ENCODE measurements around the gene MME. TPM values are rescaled to one million over a fixed set of nuclear protein-coding genes. Genes with fewer than 3 reads are reported as not detected.

Gene MME
- total RNA-seq, 1 donor from 2014 or later, result 83.5 TPM

DNA sequence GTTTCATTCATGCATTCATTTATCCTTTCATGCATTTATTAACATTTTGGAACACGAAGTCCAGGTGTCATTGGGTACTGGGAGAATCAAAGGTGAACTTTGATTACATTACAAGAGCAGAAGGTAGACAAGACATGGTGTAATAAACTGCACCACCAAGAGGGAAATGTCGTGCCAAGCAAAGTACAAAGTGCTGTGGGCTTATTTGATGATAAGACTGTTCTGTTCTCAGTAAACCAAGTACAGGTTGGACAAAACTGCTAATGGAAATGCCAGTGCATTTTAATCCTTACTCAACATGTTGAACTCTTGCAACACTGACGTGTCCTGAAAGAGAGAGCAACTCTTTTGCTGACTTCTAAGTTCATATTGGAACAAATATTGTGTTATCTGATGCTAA is 69.4 kb downstream of the MME start:
- TF ChIP-seq, protein P1, sequence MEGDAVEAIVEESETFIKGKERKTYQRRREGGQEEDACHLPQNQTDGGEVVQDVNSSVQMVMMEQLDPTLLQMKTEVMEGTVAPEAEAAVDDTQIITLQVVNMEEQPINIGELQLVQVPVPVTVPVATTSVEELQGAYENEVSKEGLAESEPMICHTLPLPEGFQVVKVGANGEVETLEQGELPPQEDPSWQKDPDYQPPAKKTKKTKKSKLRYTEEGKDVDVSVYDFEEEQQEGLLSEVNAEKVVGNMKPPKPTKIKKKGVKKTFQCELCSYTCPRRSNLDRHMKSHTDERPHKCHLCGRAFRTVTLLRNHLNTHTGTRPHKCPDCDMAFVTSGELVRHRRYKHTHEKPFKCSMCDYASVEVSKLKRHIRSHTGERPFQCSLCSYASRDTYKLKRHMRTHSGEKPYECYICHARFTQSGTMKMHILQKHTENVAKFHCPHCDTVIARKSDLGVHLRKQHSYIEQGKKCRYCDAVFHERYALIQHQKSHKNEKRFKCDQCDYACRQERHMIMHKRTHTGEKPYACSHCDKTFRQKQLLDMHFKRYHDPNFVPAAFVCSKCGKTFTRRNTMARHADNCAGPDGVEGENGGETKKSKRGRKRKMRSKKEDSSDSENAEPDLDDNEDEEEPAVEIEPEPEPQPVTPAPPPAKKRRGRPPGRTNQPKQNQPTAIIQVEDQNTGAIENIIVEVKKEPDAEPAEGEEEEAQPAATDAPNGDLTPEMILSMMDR (IDR thresholded peaks at IDR 0.05; ENCODE audit: insufficient read depth, low read length, poor library complexity, severe bottlenecking), result no peak
- Histone ChIP-seq H3K4me3 (ENCODE audit: low read depth, low read length) (no peak overlapping the region), H3K36me3 (ENCODE audit: control insufficient read depth, insufficient read depth, low read length) (no peaks in the 10 kb centered on the region), H3K27me3 (ENCODE audit: control insufficient read depth, insufficient read depth, low read length) (no peaks in the 10 kb centered on the region)
- DNase-seq (ENCODE audit: low read depth), result no peak

DNA sequence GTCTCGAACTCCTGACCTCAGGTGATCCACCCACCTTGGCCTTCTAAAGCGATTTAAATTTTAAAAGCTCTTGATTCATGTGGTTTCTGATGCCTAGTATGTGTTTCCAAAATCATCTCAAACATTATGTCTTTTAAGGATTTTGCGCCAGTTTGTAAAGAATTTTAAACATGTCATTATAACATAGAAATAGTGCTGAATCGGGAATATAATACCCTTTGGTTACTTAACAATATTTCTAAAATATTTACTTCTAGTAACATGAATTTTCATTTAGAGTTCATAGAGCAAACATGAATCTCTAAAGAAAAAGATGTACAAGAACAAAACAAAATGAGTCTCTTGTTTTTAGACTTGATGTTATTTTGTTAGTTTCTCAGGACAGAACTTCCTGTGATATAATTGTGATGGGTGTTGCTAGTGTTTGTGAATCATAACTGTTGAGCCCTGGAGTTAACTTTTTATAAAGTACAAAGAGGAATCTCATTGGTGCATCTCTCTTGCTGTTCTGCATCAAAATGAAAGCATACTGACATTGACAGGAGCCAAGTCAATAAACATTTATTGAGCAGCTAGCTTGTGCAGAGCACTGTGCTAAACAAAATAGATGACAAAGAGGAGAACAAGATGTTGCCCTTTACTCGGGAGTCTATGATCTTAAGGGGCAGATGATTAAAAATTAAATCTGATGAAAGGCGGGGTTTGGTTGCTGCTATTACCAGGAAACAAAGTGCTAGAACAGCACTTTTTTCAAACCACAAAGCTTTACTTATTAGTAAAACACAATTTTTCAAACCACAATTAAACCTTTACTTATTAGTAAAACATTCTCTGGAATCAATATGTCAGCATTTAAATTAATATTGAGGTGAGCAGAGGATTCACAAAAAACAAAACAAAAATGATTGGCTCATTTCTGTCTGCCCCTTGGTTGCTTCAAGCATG is 73.4 kb downstream of the MME start:
- Histone ChIP-seq H3K4me3 (ENCODE audit: low read depth, low read length) (no peak overlapping the region), H3K27me3 (ENCODE audit: control insufficient read depth, insufficient read depth, low read length) (no peaks in the 10 kb centered on the region), H3K36me3 (ENCODE audit: control insufficient read depth, insufficient read depth, low read length) (no peaks in the 10 kb centered on the region)
- DNase-seq (ENCODE audit: low read depth), result no peak
- TF ChIP-seq, protein P1 (IDR thresholded peaks at IDR 0.05; ENCODE audit: insufficient read depth, low read length, poor library complexity, severe bottlenecking), result no peak

DNA sequence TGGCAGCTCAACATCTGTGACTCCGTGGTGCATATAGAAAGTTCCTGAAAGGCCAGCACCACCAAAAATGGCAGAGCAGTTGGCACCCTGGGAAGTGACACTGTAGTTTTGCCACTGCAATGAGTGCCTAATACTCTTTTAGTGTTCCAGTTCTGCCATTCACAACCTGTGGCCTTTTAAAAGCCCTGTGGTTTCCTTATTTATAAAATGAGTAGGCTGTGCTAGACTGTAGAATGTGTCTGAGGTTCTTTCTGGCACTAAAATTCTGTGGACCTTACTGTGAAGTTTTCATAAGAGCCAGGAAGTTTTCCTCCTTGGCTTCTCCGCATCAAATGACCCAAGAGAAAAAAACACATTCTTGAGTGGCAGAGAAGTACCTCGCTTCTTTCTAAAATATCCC is 74.1 kb downstream of the MME start:
- no peaks in the 10 kb centered on the region for H3K36me3 ChIP-seq (ENCODE audit: control insufficient read depth, insufficient read depth, low read length)
- no peak for DNase-seq (ENCODE audit: low read depth)
- H3K4me3 ChIP-seq (ENCODE audit: low read depth, low read length), result no peak overlapping the region
- TF ChIP-seq, protein P1 (IDR thresholded peaks at IDR 0.05; ENCODE audit: insufficient read depth, low read length, poor library complexity, severe bottlenecking), result no peak
- H3K27me3 ChIP-seq (ENCODE audit: control insufficient read depth, insufficient read depth, low read length), result no peaks in the 10 kb centered on the region

DNA sequence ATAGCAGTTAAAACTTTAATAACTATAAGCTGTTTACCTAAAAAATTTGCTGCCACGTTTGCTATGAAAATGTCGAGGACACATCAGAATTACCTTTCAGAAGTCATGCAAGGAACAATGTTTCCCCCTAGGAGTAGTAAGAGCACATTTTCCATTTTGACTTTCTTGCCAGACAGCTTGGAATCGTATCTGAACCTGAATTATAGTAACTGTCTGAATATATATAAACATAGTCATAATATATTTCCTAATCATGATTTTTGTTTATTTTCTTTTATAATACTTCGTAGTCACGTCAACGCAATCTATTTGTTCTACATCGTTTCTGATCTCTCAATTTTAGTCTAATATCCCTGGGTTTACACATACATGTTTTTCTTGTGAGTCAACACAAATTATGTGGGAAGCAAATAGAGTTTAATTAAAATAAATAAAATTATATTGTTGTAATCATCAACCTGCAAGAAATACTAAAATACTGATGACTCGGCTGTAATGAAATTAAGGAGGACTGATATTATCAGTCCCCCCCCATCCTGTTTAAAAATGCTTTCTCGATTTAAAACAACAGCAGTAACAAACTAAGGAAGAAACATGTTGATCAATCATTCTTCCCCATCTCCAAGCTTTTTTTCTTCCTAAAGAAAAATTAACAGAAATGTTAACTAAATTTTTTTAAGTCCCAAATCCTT is 78.4 kb downstream of the MME start:
- H3K4me3 ChIP-seq (ENCODE audit: low read depth, low read length), result no peak overlapping the region
- no peaks in the 10 kb centered on the region for H3K27me3 ChIP-seq (ENCODE audit: control insufficient read depth, insufficient read depth, low read length)
- H3K36me3 ChIP-seq (ENCODE audit: control insufficient read depth, insufficient read depth, low read length), result no peaks in the 10 kb centered on the region
- TF ChIP-seq, protein P1 (IDR thresholded peaks at IDR 0.05; ENCODE audit: insufficient read depth, low read length, poor library complexity, severe bottlenecking), result no peak
- no peak for DNase-seq (ENCODE audit: low read depth)

DNA sequence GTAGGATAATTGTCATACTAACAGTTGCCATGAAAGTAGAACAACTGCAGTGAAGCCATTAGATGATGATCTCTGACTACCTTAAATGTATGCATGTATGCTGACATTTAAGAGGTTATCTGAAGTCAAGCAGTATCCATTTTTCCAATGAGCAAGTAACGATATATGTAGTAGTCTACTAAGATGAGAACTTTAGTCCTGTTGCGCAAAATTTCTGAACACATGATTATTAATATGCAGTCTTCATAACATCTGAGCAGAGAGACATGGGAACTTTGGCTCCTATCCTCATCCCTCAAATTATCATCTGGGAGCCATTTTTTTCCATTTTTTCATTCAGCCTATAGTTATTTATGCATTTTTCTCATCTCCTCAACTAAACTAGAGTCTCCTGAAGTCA is 79.2 kb downstream of the MME start:
- Histone ChIP-seq H3K27me3 (ENCODE audit: control insufficient read depth, insufficient read depth, low read length) (no peaks in the 10 kb centered on the region), H3K4me3 (ENCODE audit: low read depth, low read length) (no peak overlapping the region), H3K36me3 (ENCODE audit: control insufficient read depth, insufficient read depth, low read length) (no peaks in the 10 kb centered on the region)
- TF ChIP-seq, protein P1 (IDR thresholded peaks at IDR 0.05; ENCODE audit: insufficient read depth, low read length, poor library complexity, severe bottlenecking), result no peak
- no peak for DNase-seq (ENCODE audit: low read depth)
